ENCODE results near the gene MED20.

Gene MED20

DNA sequence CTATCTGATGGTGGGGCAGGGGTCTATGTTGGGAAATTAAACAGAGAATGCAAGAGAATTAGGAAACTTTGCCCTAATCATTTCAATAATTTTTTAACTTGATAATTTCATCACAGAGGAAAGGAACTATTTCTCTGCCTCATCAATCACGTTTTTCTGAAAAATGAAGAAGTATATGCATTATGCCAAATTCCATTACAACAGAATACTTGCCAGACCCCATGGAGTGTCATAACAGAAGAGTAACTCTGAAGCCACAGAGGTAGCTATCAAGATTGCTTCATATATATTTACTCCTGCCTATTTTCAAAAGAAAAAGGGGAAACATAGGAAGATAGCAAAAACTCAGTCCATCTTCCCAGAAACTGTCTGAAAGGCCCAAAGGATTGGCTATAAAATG, 20.1 kb downstream of the MED20 start:
- DNase-seq = no peak

- no peak for DNase-seq
Observed at GRCh38 chr6:41896281-41896680, 24.7 kb downstream of the MED20 start.

DNA sequence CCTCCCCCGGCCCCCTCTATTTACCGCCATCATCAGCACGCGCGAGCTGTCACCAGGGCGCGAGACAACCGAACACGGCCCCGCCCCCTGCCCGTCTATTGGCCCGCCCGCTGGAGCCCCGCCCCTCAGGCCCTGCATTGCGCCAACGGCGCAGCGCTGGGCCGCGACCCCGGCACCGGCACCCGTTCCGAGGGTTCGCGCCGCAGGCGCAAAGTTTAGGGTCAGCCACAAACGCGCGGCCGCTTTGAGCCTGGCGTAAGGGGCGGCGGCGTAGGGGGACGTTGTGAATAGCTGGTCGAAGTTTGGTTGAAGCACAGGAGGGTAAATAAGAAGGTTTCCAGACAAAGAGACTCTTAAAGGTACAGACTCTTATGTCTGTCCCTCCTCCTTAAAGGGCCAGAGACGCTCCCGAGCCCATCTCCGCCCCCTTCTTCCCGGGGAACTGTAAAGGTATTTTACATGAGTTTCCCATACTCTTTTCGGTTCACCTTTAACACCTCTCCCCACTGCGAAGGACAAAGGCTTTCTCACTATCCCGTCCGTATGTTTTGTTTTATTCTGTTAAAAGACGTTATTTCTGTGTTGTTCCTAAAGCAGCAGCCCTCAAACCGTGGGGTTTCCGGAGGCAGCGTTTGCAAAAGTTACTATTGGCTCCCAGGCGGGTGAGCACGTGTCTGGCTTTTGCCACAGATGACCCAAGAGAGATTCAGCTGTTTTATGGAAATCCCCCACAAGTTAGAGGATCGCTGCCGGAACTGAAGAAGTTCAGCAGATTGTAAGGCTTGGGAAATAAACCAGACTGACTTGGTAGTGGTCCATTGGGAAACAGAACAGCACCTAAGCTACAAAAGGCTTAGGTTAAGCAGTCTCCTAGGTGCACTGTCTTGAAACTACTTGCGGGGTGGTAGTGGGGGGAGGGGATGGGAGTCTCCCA, 25.4 kb downstream of the MED20 start, which contains the start of gene USP49:
Gene USP49, minus strand, starts transcription at position 76 of the 934 bp plus-strand sequence. CDS start 88,392 bp downstream, outside the sequence.
- DNase-seq = peak; percentile 42

DNA sequence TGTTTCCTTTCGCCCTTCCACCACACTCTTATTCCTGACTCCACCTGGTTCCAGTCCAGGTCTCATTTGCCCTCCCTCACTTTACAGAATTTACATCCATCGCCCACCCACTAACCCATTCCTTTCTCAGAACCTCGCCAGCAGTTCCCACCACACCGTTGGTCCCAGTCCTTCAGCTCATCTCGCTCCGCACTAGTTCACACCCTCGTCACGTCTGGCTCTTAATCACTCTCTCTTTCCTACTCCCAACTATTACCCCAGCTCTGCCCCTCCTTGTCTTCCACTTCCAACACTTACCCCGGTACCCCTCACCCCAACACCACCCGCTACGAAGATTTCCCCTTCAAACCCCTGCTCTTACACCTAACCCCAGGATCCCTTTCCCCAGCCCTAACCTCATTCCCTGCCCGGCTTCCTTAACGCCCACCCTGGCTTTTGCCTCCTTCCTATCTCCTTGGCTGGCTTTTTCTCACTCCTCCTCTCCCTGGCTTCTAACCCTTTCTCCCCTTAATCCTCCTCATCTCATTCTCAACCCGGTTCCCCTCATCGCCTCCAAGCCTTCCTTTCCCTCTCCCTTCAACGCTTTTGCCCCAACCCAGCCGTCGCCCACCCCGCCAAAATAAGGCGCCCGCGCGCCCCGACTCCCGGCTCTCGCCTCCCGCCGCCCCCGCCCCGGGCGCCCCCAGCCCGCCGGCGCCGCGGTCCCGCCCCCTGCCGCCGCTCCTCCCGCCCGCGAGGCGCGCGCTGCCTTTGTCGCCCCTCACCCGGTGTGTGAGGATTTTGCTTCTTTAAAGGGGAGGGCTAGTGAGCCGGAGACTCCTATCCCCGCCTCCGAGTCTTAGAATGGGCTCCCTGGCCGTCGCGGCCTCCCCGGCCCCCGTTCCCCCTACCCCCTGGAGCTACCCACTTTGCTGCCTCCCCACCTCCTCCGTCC, 26.3 kb downstream of the MED20 start:
- no peak for DNase-seq

DNA sequence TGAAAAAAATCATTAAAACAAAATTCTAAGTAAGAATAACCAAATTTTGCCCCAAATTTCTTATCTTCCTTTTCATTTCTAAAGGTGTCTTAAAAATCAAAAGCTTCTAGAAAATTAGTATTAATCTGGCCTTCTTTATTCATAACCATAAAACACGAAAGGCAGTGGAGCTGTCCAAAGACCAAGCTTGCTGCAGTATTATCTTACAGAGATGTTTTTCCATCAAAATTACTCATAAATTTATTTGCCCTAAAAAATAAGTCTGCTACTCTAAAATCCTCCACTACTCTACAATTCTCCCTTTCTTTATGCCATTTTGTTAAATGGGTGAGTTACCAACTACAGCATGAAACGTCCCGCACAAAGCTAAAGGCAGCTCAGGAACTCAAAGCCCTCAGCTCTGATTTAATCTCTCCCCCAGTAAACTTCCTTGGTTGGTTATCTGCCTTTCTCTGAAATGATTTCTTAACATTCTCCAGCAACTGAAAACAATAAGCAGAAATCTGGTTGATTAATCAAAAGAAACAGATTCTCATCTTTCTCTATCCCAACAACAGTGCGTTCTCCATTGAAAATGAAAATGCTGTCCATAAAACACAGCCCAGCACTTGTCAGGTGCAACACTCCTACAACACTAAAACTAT, 27.9 kb downstream of the MED20 start:
- DNase-seq = no peak

GRCh38 chr6:41887331-41887751, 33.6 kb downstream of the MED20 start:
- no peak for DNase-seq

DNA sequence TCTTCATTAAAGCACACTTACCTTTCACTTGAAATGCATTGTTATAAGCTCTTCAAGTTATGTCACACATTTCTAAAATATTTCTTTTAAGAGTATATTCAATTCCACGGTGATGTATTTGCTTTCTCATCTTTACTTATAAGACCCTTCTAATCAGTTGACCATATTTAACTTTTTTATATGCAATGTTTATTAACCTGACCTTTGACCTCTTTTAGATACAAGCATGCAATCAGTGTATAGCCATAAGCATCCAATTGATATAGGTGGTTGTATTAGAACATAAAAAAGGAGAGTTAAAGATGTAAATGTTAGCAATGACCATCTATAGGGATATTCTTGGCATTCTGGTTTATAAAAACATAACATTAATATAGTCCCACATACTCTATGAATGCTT, 35.0 kb downstream of the MED20 start:
- no peak for DNase-seq

DNA sequence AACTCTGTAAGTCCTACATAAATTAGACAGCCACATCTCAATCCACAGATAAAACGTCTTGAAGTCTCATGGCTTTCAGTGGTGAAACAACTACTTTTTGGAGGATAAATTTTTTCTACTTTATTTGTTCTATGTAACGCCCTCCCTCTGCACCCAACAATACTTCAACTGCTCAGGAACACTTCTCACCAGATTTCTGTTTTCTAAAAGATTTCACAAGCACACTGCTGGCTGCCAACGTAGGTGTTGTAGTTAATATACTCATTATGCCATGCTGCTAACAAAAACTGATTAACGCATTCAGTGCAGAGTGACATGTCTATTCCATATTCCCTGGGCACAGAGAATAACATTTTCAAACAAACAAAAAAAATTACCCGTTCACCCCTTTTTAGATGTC, 36.0 kb downstream of the MED20 start:
- DNase-seq = no peak

DNA sequence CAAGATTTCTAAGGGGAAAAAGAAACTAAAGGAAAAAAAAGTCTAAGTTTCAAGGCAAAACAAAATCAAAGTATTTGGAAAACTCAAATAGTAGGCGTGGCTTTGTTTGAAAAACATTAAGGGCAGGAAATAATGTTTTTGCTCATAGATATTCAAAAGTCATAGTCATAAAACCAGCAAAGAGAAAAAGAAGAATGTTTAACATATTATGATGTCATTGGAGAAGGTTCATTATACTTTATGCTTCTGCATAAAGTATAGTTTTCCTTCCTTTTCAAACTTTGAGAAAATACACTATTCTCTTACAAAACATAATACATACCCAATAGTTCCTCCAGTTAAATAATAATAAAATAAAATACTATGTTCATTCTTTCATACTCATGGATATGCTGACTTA, 39.4 kb downstream of the MED20 start:
- no peak for DNase-seq

DNA sequence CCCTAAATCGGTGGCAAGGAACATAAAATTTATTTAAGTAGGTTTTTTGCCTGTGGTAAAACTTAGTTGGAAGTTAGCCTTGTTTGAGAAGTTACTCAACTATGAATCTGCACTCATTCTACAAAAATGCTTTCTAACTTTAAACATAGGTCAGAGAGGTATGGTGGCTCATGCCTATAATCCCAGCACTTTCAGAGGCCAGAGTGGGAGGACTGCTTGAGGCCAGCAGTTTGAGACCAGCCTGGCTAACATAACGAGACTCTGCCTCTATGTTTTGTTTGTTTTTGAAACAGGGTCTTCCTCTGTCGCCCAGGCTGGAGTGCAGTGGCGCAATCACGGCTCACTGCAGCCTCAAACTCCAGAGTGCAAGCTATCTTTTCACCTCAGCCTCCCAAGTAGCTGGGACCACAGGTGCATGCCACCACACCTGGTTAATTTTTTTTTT, 42.0 kb downstream of the MED20 start:
- no peak for DNase-seq

GRCh38 chr6:41878246-41878645, 42.7 kb downstream of the MED20 start:
- DNase-seq = no peak

DNA sequence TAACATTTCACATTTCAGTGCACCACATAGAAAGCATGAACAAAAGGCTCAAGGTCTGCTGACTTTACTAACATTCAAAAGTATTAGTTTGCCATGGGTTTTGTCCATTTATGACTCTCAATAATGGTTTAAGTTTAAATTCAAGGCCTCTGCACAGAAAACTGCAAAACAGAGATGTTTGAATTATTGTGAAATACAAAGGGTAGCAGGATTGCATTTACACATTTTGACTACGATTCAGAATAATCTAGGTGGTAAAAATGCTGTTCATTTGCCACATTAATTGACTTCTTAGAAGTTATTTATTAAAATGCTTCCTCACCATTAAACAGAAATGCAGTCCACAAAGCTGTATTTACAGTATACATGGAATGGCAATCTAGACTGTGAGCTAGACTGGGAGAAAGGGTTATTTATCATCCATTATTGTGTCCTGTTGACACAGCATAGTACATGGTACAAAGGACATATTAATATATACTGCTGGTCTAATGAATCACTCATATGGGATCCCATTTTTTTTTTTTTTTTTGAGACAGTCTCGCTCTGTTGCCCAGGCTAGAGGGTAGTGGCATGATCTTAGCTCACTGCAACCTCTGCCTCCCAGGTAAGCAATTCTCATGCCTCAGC, 43.8 kb downstream of the MED20 start:
- DNase-seq = no peak

- no peak for DNase-seq
Observed at GRCh38 chr6:41874741-41875140, 46.2 kb downstream of the MED20 start.

- DNase-seq = no peak
Observed at GRCh38 chr6:41872147-41872546, 48.8 kb downstream of the MED20 start.

- no peak for DNase-seq
Observed at GRCh38 chr6:41871691-41872090, 49.2 kb downstream of the MED20 start.

DNA sequence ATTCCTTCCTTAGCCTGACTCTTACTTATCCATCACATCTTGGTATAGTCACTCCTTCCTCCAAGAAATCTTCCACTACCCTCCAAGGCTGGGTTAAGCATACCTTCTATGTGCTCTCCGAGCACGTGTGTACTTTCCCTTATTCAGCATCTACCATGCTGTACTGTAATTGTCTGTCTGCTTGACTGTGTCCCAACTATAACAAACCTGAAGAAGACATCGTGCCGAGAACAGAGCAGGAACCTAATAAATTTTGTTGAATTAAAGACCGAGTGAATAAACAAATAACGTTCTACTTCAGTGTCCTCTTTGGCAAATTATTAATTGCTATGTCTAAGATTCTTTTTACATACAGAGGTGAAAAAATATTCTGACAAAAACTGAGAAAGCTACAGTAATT, 61.6 kb downstream of the MED20 start:
- no peak for DNase-seq

GRCh38 chr6:41858703-41859102, 62.2 kb downstream of the MED20 start:
- DNase-seq = no peak
